ENCODE measurements around the gene ZNF587B.

The ZNF587B gene

GRCh38 chr19:57830071-57830602 is at the start of gene ZNF587B:
Gene ZNF587B (plus strand): TSS chr19:57830299. CDS start chr19:57830529, 230 bp downstream.
- TF ChIP-seq USF1 (IDR thresholded peaks at IDR 0.05), result peak; percentile 68
- no peak for TF ChIP-seq CREB1 (IDR thresholded peaks at IDR 0.05; ENCODE audit: low read depth)
- no peak for TF ChIP-seq CEBPB (IDR thresholded peaks at IDR 0.05)
- no peak for TF ChIP-seq YY1 (IDR thresholded peaks at IDR 0.05; ENCODE audit: low read depth)
- no peak for TF ChIP-seq TAF1 (IDR thresholded peaks at IDR 0.05; ENCODE audit: low read depth)
- TF ChIP-seq FOXM1 (IDR thresholded peaks at IDR 0.05; ENCODE audit: borderline replicate concordance, low read depth), result no peak
- TF ChIP-seq RAD21 (IDR thresholded peaks at IDR 0.05; ENCODE audit: low read depth), result peak; percentile 33; the same call in 1 of the 2 replicates

DNA sequence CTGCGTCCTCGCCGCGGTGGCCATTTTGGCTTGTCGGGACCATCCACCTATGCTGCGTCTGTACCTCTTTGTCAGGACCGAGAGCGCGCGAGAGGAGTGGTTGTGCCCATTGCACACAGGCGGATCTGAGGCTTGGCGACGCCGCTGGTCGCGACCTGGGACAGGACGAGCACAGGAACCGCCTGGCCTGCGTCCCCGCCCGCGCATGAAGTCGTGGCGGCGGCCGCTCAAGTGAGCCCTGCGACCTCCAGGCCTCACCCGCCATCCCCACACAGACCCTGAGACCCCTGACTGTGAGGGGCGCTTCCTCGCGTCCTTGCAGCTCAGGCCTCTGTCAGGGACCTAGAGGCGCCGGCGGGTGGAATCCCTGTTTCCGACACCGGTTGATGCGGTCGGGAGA is 43.8 kb upstream of the ZNF587B start:
- TF ChIP-seq, protein P1, sequence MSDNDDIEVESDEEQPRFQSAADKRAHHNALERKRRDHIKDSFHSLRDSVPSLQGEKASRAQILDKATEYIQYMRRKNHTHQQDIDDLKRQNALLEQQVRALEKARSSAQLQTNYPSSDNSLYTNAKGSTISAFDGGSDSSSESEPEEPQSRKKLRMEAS (IDR thresholded peaks at IDR 0.05), result no peak
- TF ChIP-seq RAD21 (IDR thresholded peaks at IDR 0.05; ENCODE audit: low read depth) (no peak), NFIC (IDR thresholded peaks at IDR 0.05) (no peak), ZBTB7A (IDR thresholded peaks at IDR 0.05; ENCODE audit: low read depth) (no peak), EGR1 (IDR thresholded peaks at IDR 0.05) (no peak), USF1 (IDR thresholded peaks at IDR 0.05) (no peak), TAF1 (IDR thresholded peaks at IDR 0.05; ENCODE audit: low read depth) (no peak)
- TF ChIP-seq, protein P2, sequence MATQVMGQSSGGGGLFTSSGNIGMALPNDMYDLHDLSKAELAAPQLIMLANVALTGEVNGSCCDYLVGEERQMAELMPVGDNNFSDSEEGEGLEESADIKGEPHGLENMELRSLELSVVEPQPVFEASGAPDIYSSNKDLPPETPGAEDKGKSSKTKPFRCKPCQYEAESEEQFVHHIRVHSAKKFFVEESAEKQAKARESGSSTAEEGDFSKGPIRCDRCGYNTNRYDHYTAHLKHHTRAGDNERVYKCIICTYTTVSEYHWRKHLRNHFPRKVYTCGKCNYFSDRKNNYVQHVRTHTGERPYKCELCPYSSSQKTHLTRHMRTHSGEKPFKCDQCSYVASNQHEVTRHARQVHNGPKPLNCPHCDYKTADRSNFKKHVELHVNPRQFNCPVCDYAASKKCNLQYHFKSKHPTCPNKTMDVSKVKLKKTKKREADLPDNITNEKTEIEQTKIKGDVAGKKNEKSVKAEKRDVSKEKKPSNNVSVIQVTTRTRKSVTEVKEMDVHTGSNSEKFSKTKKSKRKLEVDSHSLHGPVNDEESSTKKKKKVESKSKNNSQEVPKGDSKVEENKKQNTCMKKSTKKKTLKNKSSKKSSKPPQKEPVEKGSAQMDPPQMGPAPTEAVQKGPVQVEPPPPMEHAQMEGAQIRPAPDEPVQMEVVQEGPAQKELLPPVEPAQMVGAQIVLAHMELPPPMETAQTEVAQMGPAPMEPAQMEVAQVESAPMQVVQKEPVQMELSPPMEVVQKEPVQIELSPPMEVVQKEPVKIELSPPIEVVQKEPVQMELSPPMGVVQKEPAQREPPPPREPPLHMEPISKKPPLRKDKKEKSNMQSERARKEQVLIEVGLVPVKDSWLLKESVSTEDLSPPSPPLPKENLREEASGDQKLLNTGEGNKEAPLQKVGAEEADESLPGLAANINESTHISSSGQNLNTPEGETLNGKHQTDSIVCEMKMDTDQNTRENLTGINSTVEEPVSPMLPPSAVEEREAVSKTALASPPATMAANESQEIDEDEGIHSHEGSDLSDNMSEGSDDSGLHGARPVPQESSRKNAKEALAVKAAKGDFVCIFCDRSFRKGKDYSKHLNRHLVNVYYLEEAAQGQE (IDR thresholded peaks at IDR 0.05; ENCODE audit: low read depth), result no peak

GRCh38 chr19:57786906-57787305 is 43.2 kb upstream of the ZNF587B start:
- TF ChIP-seq NFIC (IDR thresholded peaks at IDR 0.05), result 0 out of 2 replicates have a peak, but pooled peaks have one; percentile 36
- TF ChIP-seq, protein P2 (IDR thresholded peaks at IDR 0.05; ENCODE audit: low read depth), result no peak
- TF ChIP-seq, protein P1 (IDR thresholded peaks at IDR 0.05), result no peak
- no peak for TF ChIP-seq USF1 (IDR thresholded peaks at IDR 0.05)
- TF ChIP-seq EP300 (IDR thresholded peaks at IDR 0.05; ENCODE audit: borderline replicate concordance), result no peak
- no peak for TF ChIP-seq FOXM1 (IDR thresholded peaks at IDR 0.05; ENCODE audit: borderline replicate concordance, low read depth)
- TF ChIP-seq CREB1 (IDR thresholded peaks at IDR 0.05; ENCODE audit: low read depth), result no peak
- peak; percentile 49; the same call in 1 of the 2 replicates for TF ChIP-seq TEAD4 (IDR thresholded peaks at IDR 0.05)
- TF ChIP-seq RAD21 (IDR thresholded peaks at IDR 0.05; ENCODE audit: low read depth), result no peak
- TF ChIP-seq CEBPB (IDR thresholded peaks at IDR 0.05), result no peak
- no peak for TF ChIP-seq EGR1 (IDR thresholded peaks at IDR 0.05)

GRCh38 chr19:57788114-57788692 is 41.9 kb upstream of the ZNF587B start:
- TF ChIP-seq CEBPB (IDR thresholded peaks at IDR 0.05) (no peak), TAF1 (IDR thresholded peaks at IDR 0.05; ENCODE audit: low read depth) (no peak), USF1 (IDR thresholded peaks at IDR 0.05) (no peak), TEAD4 (IDR thresholded peaks at IDR 0.05) (no peak), NFIC (IDR thresholded peaks at IDR 0.05) (no peak), EP300 (IDR thresholded peaks at IDR 0.05; ENCODE audit: borderline replicate concordance) (no peak)
- TF ChIP-seq, protein P1 (IDR thresholded peaks at IDR 0.05), result no peak

- TF ChIP-seq, protein P2 (IDR thresholded peaks at IDR 0.05; ENCODE audit: low read depth), result no peak
- TF ChIP-seq ZBTB7A (IDR thresholded peaks at IDR 0.05; ENCODE audit: low read depth) (no peak), YY1 (IDR thresholded peaks at IDR 0.05; ENCODE audit: low read depth) (no peak), TAF1 (IDR thresholded peaks at IDR 0.05; ENCODE audit: low read depth) (no peak), EGR1 (IDR thresholded peaks at IDR 0.05) (no peak), TCF12 (IDR thresholded peaks at IDR 0.05; ENCODE audit: low read depth) (no peak), CEBPB (IDR thresholded peaks at IDR 0.05) (no peak), RAD21 (IDR thresholded peaks at IDR 0.05; ENCODE audit: low read depth) (no peak), NFIC (IDR thresholded peaks at IDR 0.05) (no peak), CREB1 (IDR thresholded peaks at IDR 0.05; ENCODE audit: low read depth) (no peak), TEAD4 (IDR thresholded peaks at IDR 0.05) (no peak), EP300 (IDR thresholded peaks at IDR 0.05; ENCODE audit: borderline replicate concordance) (no peak), USF1 (IDR thresholded peaks at IDR 0.05) (no peak), FOXM1 (IDR thresholded peaks at IDR 0.05; ENCODE audit: borderline replicate concordance, low read depth) (no peak)
- TF ChIP-seq, protein P1 (IDR thresholded peaks at IDR 0.05), result no peak
Observed at GRCh38 chr19:57789288-57789687, 40.8 kb upstream of the ZNF587B start.
